ENCODE data around the gene SNCA.

GRCh38 chr4:89753601-89754066 is 83.3 kb downstream of the SNCA start:
- TF ChIP-seq CTCF (IDR thresholded peaks at IDR 0.05) (no peak), POLR2A (IDR thresholded peaks at IDR 0.05) (no peak)
